Lower leg skin (tissue), 4 donors: ENCODE results near the gene RELL1. TPM values are rescaled to one million over a fixed set of nuclear protein-coding genes. Genes with fewer than 3 reads are reported as not detected.

Source experiments
- DNase-seq, 2 donors: peaks; one replicate each; pipeline ENCODE4 v3.0.0-alpha.2; 2019; ENCODE audit warnings: low spot score in 2 of 2
- H3K4me3 ChIP-seq: fragments of 200-600 bp; sonication (generic); 2 replicates; pipeline ENCODE4 v1.5.1; 2017; ENCODE audit warnings: mild to moderate bottlenecking, low read depth; ENCODE audit not compliant: poor library complexity, severe bottlenecking
- POLR2A ChIP-seq, 2 donors: fragments of 450-650 bp; IDR thresholded peaks; one replicate each; pipeline ENCODE4 v1.6.1; 2016 to 2017; ENCODE audit warnings: antibody characterized with exemption in 2 of 2, mild to moderate bottlenecking in 1 of 2, moderate library complexity in 1 of 2
- WGBS, 2 donors: methylation state at CpG; one replicate each; pipeline ENCODE4 v1.1.5; 2018; 5-methylcytosine and 5-hydroxymethylcytosine counted together
- intact Hi-C: fragments of 100-400 bp; cut with DNase I; formaldehyde crosslinking; loops from one replicate; pipeline ENCODE4 v1.15.0; 2023; ENCODE audit warnings: low total_unique reads
- total RNA-seq, 4 donors: library from RNA; depleted of rRNA; stranded (reverse); fragments of >200 nt; gene quantifications; one replicate each; pipeline ENCODE4 v1.1.0, GENCODE V29; 2016
- TF ChIP-seq, protein P1 (sequence below), 3 donors: fragments of 450-650 bp; IDR thresholded peaks; one replicate each; pipeline ENCODE4 v1.5.1; 2016; ENCODE audit warnings: antibody characterized with exemption in 3 of 3, mild to moderate bottlenecking in 3 of 3, moderate library complexity in 2 of 3

The RELL1 gene
- total RNA-seq, 4 donors from 2014 or later = 66.5 to 78.6 (median 73.7) TPM

DNA sequence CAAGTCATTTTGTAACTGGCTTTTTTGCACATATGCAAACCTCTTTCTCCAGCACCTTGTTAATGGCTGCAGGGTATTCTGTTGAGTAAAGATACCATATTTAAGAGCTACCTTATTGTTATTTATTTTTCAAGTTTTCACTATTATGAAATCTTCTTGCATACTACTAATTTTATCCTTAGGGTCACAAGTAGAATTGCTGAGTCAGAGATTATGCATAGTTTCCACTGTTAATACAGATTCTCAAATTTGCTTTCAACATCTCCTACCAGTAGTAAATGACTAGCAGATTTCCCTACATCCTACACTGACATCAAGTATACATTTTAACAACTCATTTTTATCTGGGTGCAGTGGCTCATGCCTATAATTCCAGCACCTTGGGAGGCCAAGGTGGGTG is 112.6 kb downstream of the RELL1 start:
- no peak overlapping the region for H3K4me3 ChIP-seq
- no peak for DNase-seq
- intact Hi-C loops = no loop called here
- TF ChIP-seq, protein P1, sequence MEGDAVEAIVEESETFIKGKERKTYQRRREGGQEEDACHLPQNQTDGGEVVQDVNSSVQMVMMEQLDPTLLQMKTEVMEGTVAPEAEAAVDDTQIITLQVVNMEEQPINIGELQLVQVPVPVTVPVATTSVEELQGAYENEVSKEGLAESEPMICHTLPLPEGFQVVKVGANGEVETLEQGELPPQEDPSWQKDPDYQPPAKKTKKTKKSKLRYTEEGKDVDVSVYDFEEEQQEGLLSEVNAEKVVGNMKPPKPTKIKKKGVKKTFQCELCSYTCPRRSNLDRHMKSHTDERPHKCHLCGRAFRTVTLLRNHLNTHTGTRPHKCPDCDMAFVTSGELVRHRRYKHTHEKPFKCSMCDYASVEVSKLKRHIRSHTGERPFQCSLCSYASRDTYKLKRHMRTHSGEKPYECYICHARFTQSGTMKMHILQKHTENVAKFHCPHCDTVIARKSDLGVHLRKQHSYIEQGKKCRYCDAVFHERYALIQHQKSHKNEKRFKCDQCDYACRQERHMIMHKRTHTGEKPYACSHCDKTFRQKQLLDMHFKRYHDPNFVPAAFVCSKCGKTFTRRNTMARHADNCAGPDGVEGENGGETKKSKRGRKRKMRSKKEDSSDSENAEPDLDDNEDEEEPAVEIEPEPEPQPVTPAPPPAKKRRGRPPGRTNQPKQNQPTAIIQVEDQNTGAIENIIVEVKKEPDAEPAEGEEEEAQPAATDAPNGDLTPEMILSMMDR (IDR thresholded peaks at IDR 0.05) = no peak
- no peak for TF ChIP-seq POLR2A (IDR thresholded peaks at IDR 0.05)

DNA sequence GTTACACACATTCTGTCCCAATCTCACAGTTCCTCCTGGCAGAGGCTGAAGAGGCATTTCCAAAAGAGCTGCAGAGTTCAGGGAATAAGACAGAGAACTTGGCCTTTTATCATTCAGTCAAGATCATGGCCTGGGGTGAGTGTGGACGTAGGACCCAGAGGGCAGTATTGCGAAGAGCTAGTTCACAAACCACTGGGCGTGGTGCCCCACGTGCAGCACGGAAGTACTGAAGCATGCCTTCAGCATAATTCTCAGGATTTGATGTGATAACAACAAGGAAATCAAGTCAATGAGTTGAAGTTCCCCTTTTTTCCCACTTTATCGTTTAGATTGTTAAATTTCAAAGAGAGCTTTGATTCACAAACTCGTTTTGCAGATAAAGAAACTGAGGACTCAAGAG is 117.7 kb downstream of the RELL1 start:
- TF ChIP-seq POLR2A (IDR thresholded peaks at IDR 0.05) = no peak
- TF ChIP-seq, protein P1 (IDR thresholded peaks at IDR 0.05) = no peak
- 46 to 52% methylated on average over 7 of the region's 7 CpGs for WGBS, 2 donors
- H3K4me3 ChIP-seq = no peak overlapping the region
- intact Hi-C loops = no loop called here
- DNase-seq = no peak

DNA sequence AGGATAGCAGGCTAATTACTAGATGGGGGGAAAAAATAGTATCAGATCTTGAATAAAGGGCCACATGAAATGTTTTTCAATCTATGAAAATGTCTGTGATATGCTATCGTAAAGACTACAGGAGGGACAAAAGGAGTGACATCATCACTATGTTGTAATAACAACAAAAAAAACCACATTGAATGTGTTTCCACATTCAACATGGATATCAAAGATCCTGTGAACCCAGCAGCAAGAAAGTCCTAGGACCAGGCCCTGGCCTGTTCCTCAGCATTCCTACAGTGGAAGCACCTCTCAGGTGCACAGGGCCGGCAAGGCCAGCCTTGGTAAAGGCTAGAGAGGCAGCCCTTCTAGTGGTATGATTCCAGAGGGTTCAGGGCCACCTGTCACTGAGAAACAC is 118.3 kb downstream of the RELL1 start:
- TF ChIP-seq POLR2A (IDR thresholded peaks at IDR 0.05) = no peak
- TF ChIP-seq, protein P1 (IDR thresholded peaks at IDR 0.05) = no peak
- intact Hi-C loops = no loop called here
- H3K4me3 ChIP-seq = no peak overlapping the region
- DNase-seq = no peak
- WGBS, 2 donors = 82 to 88% methylated on average over 2 of the region's 2 CpGs

DNA sequence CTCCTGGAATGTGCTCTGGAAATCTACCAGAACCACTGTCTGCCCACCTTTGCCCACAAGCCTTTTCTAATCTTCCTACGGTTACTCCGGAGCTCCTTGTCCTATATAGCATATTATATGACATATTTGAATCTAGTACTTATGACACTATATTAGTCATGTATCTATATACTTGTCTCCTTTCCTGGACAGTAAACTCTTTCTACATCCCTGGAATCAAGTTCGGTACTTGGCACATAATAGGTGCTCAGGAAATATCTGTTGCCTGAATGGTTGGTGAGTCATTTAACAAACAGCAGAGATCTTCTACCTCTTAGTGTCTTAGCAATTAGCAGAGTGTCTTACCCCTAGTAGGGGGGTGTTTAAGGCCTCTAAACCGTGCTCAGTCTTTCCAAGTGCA is 123.6 kb downstream of the RELL1 start:
- no peak for TF ChIP-seq POLR2A (IDR thresholded peaks at IDR 0.05)
- TF ChIP-seq, protein P1 (IDR thresholded peaks at IDR 0.05) = no peak
- DNase-seq = no peak
- intact Hi-C loops = no loop called here
- WGBS, 2 donors = 92 to 96% methylated on average over 4 of the region's 4 CpGs
- H3K4me3 ChIP-seq = no peak overlapping the region

DNA sequence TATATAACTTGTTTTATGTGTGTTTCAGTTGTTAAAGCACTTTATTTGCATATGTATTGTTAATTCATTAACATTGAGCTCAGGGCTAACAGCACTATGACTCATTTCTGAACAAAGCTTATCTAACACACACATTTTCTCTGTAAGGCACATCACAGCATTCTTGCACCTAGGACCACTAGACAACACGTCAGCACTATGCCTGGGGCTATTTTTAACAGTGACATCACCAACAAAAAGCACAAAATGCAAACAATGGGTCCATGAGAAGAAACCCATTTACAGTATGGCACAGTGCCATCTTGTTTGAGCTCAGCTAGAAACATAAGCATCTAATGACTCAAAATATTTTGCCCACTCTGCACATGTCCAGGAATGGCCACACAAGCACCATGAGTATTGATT is 124.4 kb downstream of the RELL1 start:
- intact Hi-C loops = no loop called here
- 24 to 35% methylated on average over 1 of the region's 1 CpG for WGBS, 2 donors
- no peak overlapping the region for H3K4me3 ChIP-seq
- TF ChIP-seq, protein P1 (IDR thresholded peaks at IDR 0.05) = no peak
- no peak for TF ChIP-seq POLR2A (IDR thresholded peaks at IDR 0.05)
- no peak for DNase-seq

DNA sequence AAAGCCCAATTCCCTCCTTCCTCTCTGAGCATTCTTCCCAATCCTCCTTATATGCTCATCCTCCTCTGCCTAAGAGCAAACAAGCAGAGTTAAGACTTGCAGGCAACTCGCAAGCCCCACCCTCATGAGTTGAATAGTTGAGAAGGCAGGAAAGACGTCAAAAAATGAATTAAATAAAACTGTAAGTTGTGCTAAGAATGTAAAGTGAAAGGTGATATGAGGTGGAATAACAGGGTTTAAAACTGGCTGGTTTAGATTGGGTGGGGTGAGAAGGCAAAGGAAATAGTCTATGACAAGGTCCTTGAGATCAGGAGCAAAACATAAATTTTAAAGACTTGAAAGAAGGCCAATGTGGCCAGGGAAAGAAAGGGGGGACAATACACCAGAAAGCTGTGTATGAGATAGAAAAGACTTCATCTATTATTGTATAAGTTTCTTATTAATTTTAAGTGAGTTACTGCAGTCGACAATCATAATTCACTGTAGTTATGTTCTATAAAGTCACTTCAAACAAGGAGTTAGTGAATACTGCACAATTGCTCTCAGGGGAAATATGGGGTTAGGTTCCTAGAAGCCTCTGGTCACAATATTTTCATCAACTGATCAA is 124.9 kb downstream of the RELL1 start:
- WGBS, 2 donors = 52 to 54% methylated on average over 3 of the region's 3 CpGs
- intact Hi-C loops = no loop called here
- no peak overlapping the region for H3K4me3 ChIP-seq
- TF ChIP-seq POLR2A (IDR thresholded peaks at IDR 0.05) = no peak
- TF ChIP-seq, protein P1 (IDR thresholded peaks at IDR 0.05) = no peak
- no peak for DNase-seq
